Stimulated activated CD8-positive, alpha-beta memory T cell treated with anti-CD3 and anti-CD28 coated beads, Interleukin-7, amount 100 ng/mL, for 1 hour (primary cell): ENCODE results near the gene BCL11A.

Experiments used
- DNase-seq, 2 donors: peaks; one replicate each; pipeline ENCODE4 v3.0.0-alpha.2; 2020; ENCODE audit warnings: low read depth in 2 of 2

BCL11A gene

DNA sequence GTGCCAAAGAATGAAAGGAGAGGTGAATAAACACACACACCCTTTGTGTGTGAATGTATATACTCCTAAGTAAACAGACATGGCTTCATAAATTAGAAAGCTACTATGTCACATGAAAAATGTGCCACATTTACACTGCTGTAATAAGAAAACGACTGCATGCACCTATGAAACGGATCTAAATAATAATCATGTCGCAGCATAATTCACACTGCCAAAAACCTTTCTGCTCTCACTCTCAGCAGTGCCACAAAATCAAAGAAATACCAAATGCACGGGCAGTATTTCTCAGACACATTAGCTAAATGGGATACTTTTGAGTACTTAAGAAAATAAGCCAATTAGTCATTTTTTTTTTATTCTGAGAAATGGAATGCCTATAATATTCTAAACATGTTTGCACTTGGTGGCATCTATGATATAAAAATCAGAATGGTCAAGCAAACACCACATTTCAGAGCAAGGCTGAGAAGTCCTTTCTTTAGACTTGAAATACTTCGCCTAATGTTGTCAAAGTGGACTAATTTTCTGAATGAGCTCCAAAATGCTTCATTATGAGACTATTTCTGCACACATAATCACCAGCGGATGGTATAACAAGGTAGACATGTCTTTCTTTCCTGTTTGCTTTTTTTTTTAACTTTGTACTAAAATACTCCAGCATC is 6.6 kb downstream of the BCL11A start:
- DNase-seq = no peak

DNA sequence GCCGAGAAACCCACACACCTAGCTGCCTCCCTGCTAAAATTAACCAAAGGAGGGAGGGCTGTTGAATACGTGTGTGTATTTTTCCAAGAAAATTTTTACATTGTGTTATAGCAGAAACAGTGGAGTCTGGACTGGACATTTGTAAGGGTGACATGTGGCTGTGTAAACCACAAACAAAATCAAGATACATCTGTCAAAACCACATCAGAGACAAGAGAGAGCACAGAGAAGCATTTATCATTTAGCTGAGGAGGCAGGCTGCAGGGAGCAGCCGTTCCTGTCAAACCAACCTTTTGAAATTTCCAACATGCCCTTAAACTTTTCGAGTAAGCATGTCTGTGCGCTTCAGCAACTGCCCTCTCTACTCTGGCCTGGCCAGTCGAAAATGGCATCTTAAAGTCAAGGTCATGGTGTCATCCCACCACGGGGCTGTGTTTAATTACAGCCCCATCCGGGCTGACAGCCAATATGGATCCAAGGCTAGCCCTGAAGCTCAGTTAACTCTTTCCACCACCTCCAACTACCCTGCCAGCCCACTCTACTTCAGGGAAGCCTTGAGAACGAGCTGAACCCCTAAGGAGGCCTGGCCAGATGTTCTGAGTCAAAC is 8.4 kb downstream of the BCL11A start:
- DNase-seq = no peak

DNA sequence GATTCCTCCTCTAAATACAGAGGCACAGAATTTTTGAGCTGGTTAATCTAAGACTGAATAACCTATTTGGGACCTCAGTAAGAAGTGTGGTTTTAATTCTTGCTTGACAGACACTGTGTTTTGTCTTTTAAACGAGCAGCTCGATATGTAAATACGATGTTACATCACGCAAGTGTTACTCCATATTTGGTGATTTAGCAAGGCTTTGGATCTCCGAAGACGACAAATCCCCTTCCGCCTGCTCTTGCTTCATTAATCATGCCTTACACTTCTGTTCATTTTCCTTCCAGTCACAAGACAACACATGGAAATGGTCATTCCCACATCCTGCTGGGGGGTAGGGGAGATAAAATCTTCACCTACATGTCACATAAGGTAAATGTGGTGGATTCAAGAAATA is 9.4 kb downstream of the BCL11A start:
- DNase-seq = no peak

DNA sequence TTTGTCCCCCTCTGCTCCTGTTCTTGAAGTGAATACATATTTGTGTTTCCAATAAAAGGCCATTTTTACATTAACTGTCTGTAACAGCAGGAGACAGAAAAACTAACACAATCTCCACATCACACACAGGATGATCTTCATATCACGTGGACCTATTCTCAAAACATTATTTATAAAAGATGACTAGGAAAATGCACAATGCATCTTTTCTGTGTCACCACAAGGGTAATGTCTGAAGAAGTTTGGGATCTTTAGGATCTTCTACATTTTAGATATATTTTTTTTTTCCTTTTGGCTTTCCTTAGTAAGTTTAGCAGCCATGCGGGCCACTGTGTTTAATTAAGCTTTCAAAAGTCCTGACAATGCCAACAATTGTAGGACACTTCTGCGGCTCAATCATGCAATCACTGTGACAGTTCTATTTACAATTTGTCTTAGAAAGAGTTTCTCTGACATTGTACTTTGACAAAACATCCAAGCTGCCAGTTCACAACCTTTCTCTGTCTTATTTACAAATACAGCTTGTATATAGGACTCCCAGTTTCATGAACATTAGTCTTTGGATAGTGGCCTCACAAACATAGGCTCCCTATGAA is 12.3 kb downstream of the BCL11A start:
- DNase-seq = no peak

DNA sequence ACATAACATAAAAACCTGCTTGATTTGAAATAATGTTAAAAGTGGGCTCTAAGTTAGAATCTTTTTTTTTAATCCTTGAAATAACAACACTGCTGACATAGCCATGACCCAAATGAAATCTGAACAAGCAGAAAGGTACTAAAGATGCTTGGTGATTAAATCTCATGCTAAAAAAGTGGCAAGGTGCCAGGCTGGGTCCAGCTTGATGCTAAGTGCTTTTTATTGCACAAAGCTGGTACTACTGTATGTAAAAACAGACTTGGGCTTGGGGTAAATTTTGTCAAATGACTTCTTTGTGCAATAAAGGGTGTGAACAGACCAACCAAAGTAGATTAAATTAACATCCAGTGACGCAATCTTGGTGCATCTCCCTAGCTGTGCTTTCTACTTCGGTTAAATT is 13.4 kb downstream of the BCL11A start:
- no peak for DNase-seq

DNA sequence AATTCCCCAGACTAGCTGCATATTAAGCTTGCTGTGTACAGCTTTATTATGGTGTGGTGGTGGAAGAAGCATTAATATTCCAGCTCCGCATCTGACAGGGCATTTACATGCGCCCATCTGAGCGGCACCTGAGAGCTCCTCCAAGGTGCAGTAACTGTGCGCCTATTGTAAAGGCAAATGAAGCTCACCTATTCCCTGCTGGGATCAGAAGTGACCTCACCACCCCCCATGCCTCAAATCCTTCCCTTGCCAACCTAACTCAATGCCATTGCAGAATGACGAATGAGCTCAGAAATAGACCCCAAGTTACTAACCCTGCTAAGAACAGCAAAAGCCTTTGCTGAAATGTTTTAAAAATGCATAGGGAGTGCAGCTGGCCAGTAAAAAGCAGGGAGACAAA is 14.3 kb downstream of the BCL11A start:
- no peak for DNase-seq

DNA sequence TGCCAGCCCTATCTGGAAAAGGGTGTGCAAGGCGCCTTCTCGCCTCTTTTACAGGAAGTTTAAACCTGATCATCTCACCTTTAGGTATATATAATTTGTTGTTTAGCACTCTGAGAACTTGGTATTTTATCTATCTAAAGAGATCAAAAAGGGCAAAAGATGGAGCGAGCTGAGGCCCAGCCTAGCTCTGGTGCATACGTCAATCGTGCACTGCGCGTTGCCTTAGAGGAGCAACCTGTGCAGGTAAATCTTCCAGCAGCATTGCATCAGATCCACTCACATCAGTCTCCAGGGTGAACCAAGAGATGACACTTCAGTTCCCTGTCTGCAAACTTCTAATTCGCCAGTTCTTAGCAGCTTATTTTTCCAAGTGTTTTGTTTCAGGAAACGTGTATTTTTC is 15.4 kb downstream of the BCL11A start:
- no peak for DNase-seq

DNA sequence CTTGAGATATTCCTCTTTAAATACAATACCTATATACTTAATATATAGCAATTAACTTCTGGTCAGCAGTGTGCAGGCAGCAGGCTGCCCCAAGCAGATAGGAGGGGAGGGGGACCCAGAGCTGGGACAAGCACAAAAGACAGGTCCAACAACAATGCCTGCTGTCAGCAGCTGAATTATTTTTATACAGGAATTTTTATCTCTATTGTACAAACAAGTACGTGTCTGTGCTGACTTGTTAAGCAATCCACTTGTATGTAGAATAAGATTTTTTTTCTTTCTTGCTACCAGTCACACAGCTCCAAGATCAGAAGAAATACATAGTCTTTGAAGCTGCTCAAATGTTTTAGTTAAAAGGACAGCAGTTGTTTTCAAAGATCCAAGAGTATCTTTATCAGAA is 16.7 kb downstream of the BCL11A start:
- no peak for DNase-seq

DNA sequence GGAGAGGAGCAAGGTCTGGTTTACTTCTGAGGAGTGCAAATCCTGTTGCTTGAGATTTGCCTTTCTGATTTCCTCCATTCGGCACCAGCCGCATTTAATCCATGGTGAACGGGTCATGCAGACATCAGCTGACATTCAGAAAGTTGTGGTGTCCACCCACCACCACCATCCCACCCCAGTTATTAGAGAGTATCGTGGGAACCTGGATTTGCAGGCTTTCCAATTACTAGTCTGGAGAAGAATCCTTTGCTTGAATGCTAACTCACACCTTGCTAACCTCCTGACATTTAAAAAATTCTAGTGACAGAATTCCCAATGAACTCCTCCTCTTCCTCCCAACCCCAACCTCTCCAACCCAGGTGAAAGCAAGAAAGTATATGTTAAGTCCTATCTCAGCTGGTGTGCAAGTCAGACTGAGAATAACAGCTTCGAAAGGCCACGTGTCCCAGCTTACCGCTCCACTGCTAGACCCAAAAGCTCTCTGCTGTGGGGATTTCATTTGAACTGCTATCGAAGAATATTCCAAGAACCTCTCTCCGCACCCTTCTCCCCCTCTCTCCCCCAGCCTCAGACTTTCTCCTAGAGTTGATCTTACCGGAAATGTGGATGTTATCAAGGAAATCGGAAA is 17.7 kb downstream of the BCL11A start:
- DNase-seq = no peak

DNA sequence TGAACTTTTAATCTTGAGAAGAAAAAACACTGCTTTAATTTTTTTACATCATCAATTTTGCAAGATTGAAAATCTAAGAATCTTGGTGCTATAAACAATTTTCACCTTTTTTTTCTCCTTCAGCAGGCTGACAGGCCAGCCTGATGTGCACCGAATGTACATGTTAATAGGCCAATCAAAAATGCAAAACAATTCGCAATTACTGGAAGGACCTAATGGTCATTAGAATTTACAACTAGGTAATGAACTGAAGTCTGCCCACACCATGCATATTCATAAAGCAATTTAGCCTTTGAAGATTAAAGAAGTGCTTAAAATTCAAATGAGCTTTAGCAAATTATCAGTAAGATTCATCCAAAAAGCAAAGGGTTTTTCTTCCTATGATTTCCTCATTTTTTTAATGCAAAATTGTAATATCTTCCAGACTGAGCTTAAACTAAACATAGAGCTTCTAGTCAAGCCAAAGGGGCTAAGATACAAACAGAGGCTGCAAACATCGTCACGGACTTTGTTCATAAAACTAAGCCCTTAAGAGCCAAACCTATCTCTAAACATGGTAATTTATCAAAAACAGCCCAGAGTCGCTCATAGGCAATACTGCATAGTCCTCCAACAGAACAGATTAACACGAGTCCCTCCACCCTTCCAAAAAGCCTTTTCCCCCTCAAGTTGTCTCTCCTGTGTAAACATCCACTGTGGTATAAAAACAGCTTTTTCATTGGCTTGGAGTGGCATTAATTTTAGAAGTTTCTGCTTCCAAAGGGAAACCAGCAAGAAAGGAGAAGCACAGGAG is 18.4 kb downstream of the BCL11A start:
- DNase-seq = no peak

DNA sequence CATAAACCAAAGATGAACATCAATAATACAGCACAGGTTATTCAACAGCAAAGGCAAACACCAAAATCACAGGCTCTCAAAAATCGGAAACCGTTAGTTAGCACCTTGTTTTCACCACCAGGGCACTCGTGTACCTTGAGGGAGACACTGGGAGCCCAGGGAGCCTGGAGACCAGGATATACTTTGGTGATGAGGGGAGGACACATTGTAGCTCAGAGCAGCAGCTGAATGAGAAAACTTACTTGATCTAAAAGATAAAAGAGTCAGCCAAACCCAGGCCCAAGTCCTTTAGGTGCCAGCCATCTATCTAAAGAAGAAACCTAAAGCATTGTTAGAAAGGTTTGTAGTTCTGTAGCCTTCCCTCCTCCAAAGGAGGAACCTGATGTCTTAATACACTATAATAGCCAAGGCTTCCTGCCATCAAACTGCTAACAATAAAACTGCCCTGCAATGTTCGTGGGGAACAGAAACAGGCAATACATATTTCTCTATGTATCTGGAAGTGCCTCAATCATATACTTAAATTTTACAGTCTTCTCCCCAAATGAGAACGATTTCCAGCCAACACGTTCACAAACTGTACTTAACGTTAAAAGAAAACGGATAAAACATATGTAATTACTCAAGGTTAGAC is 19.3 kb downstream of the BCL11A start:
- DNase-seq = no peak

DNA sequence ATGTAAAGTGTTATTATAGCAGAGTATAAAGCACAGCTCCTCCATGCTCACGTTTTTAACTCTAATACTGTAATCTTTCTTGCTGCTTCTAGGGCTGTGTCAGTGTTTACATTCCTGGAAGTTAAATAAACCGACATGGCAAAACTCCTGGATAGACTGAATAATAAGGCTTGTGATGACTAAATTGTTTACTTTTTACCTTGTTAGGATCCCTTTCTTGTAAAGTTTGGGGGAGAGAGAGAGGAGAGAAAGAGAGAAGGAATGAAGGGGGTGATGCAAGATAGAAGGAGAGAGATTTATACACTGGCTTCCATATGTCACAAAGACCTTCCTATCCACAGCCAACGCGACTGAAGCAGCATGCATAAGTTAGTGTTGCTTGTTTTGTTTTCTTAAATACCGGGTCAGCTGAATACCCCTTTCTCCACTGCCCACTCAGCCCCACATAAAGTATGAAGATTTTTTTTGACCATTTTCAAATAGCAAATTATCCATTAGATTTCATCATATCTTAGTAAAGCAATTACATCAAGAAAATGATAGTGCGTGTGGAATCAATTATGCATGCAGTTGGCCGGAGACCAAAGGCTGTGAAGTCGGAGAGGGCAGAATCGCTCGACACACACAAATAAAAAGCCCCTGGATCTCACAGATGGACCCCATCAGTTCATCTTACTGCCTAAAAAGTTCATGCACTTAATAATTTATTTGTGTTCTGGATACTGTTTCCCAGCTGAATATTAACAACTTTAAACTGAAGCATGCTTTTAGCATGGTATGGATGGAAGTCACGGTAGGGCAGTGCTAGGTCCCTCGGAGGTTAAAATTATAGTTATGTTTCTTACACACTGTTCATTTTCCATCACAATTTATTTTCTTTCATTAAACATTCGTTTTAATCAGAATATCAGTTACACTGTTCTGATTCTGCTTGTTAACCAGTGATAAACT is 20.1 kb downstream of the BCL11A start:
- no peak for DNase-seq

DNA sequence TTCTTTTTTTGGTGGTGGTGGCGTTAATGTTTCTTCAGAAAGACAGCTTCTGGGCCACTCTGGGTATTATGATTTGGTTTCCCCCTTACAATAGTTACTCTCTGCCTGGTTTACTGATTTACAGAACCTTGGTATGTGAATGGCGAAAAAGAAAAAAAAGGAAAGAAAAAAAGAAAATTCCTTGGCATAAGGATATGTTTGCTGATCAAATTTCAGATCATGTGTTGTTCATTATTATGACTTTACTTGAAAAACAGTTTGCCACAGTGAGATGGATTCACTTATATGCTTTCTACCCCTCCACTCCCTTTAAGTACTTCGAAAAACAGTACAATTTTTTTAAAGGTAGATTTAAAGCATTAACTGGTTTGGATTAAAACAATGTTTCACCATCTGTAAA is 21.0 kb downstream of the BCL11A start:
- DNase-seq = no peak

DNA sequence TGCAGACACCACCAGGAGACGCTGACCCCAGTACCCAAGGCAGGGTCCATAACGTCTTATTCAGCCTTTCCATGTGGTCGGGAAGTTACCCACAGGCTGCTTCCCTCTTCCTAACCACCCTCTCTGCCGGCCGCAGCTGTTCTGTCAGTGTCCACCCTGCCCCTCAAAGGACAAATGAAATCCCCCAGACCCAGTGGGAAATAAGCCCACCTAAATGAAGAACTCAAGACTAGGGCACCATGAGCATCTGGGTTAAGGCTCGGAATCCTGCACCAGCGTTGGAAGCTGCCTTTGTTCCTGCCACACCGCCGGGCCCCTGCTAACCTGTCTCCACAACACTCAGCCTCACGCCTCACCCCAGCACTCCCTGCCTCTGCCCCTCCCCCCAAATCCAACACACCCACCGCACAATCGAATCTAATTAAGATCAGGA is 21.7 kb downstream of the BCL11A start:
- no peak for DNase-seq

DNA sequence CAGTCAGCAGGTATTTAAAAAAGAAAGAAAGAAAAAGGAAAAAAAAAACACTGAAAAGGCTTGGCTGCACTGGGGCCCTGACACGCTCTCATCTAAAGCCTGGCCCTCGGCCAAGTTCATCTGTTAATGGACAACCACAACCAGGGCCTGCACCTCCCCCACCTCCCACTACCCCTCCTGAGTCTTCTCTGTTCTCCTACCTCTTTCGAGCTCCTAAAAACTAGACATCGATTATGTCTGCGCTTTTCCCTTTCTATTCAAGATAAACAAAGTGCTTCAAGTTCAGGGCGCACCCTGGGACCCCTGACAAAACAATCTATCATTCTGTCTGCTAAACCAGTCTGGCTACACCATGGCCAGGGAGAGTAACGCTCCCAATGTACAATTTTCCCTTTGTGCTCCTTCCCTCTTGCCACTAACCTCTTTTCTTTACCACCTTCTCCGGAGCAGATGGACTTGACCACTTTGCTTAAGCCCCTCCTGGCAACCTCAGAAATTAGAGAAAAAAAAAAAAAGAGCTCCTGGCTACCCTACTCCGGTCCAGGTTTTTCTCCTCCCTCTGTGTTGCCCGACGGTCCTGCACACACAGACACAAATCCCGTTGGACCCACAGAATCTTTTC is 22.7 kb downstream of the BCL11A start:
- no peak for DNase-seq

DNA sequence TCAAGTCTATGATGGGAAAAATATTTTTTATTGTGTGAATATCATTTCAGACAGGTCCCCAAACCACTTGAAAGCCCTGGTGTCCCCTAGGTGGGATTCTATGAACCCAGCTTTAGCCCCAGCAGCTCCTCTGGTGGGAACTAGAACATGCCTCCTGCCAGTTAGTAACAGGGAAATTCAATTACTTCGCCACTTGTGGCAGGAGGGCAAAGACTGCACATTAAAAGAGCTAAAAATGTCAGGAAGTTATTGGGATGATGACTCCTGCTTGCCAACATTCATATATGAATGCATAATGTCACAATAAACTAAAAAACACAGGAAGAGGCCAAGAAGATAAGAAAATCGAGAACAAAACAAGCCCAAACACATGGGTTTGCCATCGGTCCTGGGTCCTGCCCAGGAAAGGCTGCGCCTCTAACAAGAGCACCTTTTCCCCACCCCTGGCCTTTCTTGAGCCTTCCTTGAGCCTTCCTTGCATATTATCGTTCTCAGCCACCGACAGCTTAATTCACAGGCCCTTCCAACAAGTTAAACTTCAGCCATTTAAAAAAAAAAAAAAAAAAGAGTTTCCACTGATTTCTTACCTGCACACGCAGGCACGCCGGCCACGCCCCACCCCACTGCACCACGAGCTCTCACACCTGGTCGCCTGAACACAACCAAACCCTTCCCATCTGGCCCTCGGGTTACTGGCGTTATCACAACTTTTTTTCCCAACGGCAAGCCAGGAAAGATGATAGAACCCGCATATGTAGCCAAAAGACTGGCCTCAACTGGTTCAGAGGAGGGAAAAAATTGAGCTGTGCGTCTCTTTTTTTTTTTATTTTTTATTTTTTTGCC is 23.4 kb downstream of the BCL11A start:
- no peak for DNase-seq

DNA sequence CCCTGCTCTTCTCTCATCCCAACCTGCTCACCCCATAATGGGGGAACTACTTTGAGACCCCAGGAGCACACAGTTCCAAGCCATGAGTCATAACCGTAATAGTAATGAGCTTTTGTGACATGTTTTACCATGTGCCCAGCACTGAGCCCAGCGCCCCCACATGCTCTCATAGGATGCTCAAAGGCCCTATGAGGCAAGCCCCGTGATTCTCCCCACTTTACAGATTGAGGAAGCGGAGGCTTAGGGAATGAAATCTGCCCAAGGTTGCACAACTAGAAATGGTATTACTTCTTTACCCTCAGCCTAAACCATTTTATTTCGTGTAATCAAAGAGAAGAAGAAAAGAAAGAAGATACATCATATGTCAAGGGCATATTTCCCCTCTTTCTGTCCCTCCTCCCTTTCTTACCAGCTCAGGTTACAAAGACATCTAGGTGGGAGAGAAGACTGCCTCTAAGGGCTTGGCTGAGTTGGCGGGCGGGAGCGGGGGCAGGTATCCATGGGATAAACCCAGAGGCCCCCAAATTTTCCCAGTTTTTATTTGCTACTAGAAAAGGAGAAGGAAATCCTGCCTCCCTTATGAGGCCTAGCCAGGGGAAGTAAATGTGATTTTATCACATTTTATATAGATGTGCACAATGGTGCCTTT is 24.2 kb downstream of the BCL11A start:
- no peak for DNase-seq

DNA sequence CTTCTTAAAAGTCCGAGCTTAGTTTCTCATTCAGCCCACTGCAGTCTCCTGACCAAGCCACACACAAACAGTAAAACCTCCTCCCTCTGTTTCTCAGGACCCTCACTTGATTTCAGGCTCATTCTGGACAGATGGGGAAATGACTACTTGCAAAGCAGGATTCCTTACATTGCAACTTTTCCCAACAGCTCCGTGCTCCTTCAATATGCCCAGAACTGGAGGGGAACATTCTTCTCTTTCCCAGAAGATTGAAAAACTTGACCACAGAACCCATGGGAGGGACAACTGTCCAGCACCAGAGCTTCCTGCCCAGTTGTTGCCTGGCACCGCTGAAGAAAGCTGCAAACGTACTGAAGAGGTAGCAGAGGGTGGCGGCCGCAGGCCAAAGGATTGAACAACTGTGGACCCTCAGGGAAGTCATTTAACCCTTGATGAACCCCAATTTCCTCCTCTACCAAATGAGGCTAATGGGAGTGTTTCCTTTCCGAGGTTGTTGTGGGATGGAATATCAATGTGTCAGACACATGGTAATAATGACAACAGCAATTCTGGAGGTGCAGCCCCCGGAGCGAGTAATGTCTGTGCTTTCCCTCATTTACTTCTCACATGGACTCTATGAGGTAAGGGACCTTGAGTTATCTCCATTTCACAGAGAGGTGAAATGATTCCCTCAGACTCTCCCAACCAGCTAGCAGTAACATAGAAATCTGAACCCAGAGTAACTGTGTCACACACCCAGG is 25.0 kb downstream of the BCL11A start:
- DNase-seq = no peak
